GM18520 (cell line): ENCODE data around the gene LSM2.

Experiments used
- ATAC-seq: cut with Tn5 transposase; IDR thresholded peaks from one replicate; pipeline ENCODE4 v1.9.1; 2021; ENCODE audit not compliant: unreplicated experiment

The LSM2 gene

GRCh38 chr6:31752739-31753319 lies 53.9 kb downstream of the LSM2 start:
- no peak for ATAC-seq

GRCh38 chr6:31750411-31751022 lies 56.2 kb downstream of the LSM2 start:
- no peak for ATAC-seq

DNA sequence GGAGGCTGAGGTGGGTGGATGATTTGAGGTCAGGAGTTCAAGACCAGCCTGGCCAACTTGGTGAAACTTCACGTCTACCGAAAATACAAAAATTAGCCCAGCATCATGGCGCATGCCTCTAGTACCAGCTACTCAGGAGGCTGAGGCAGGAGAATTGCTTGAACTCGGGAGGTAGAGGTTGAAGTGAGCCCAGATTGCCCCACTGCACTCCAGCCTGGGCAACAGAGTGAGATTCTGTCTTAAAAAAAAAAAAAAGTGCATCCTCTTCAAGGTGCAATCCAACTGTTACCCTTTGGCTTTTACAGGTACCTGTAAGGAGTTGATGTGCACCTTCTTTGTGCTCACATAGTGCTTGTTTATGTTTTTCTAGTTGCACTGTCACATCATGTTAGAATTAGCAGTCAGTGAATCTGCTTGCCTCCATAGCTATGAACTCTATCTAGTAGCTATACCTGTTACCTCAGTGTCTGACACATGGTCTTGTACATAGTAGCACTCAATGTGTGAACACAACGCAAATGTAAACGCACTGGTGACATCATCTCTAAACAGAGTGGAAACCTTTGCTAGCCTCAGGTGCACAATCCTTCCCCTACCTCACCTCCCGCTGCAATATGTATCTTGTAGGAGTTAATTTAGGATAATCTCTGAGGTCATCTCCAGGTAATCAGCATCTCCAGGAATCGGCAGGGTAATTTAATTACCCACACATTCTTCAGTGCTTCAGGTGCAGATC lies 57.3 kb downstream of the LSM2 start:
- ATAC-seq, result no peak
